GM13976 (cell line): ENCODE measurements around the gene EPHA8.

Experiments
- DNase-seq: peaks from one replicate; pipeline ENCODE4 v3.0.0; 2012; ENCODE audit warnings: low spot score
- in situ Hi-C: fragments of 300-500 bp; cut with MboI; formaldehyde crosslinking; loops from one replicate; pipeline ENCODE4 v1.12.0; 2022; ENCODE audit warnings: low sequenced_read_pairs, mixed read lengths, inconsistent platforms; ENCODE audit not compliant: unreplicated experiment
- TF ChIP-seq, protein P1 (sequence below): IDR thresholded peaks from 2 replicates; pipeline ENCODE4 v1.5.1; 2012; ENCODE audit warnings: borderline replicate concordance, mild to moderate bottlenecking; ENCODE audit not compliant: insufficient read depth; ENCODE audit errors: extremely low read depth, missing control alignments, control extremely low read depth

Gene EPHA8

DNA sequence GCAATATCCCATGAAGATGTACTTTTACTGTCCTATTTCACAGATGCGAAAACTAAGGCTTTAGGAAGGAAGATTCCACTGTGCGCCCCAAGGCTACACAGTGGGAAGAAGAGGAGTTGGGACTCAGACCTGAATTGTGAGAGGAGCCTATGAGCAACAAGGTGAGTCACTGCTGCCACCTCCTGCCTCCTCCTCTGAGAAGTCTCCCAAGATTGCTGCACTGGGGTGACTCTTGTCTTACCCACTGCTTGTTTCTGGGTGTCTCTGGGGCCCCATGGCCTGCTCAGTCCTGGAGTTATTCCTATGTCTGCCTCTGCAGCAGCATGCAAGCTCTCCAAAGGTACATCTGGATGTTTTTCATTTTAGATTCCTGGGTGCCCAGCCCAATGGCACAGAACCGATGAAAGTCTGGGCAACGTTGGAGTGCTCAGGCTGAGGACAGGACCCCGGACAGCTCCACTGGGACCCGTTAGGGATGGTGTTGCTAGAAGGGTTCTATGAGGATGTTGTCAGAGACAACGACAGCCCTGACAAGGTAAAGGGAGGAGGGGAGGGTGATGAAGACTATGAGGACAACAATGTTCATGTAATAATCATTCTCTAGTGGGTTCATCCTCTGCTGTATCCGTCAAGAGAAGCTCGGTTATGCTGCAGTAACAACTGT is 62.1 kb downstream of the EPHA8 start:
- in situ Hi-C loops = loop anchor here (25.0 kb wide), 1 partner anchor 488 kb away; the partner anchor contains the start of gene WNT4
- TF ChIP-seq, protein P1, sequence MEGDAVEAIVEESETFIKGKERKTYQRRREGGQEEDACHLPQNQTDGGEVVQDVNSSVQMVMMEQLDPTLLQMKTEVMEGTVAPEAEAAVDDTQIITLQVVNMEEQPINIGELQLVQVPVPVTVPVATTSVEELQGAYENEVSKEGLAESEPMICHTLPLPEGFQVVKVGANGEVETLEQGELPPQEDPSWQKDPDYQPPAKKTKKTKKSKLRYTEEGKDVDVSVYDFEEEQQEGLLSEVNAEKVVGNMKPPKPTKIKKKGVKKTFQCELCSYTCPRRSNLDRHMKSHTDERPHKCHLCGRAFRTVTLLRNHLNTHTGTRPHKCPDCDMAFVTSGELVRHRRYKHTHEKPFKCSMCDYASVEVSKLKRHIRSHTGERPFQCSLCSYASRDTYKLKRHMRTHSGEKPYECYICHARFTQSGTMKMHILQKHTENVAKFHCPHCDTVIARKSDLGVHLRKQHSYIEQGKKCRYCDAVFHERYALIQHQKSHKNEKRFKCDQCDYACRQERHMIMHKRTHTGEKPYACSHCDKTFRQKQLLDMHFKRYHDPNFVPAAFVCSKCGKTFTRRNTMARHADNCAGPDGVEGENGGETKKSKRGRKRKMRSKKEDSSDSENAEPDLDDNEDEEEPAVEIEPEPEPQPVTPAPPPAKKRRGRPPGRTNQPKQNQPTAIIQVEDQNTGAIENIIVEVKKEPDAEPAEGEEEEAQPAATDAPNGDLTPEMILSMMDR = no peak
- DNase-seq = no peak

DNA sequence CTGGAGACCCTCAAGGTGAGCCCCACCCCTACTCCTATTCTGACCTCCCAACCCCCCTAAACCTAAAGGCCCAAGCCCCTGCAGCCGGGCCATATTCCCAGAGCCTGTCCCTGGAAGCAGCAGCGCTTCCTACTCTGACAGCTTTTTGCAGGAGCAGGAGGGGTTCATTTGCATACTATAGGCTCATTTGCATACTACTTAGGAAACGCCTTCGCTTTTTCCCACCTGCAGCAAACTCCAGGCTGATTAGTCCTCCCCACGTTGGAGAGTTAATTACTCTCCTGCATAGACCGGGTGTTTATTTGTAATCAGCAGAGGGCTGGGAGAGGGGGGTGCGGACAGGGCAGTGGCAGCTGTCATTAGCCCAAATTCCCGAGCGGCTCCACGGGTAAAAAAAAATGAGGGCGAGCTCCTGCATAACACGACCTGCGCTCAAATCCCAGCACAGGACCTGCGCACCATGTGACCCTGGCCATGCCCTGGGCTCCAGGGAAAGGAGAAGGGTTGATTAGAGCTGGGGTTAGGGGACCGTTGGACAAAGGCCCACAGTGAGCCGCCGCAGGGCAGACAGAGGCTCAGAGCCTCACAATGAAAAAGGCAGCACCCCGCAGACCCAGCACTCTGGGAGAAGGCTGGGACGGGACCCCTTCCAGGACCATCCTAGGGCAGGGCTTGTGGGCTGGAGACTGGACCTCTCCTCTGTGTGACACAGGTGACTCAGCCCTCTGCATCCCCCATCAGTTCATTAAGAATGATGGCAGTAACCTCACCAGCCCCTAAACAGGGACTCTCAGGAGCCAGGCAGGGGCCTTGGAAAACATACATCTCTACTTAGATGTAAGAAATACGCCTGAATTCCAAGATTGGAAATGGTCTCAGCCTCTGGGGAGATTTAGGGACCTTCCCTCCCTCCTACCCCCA is 63.2 kb downstream of the EPHA8 start:
- DNase-seq = no peak
- TF ChIP-seq, protein P1 = no peak
- in situ Hi-C loops = loop anchor here (25.0 kb wide), 1 partner anchor 489 kb away; the partner anchor contains the start of gene WNT4

DNA sequence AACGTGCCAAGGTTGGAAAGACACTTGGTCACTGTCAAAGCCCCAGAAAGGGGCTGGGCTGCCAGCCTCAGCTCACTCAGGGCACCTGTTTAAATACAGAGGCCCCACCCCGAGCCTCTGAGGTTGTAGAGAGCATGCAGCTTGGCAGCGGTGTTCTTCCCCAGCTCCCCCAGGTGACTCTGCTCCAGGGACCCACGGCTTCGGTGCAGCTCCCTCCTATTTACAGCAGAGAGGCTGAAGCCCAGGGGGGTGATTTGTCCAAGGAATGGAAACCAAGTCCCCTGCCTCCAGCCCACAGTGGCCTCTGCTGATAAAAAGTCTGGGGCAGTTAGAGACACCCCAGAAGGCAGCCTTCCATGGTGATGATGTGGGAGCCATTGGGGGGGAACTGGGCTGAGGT is 64.0 kb downstream of the EPHA8 start:
- in situ Hi-C loops = loop anchor here (25.0 kb wide), 1 partner anchor 490 kb away; the partner anchor contains the start of gene WNT4
- DNase-seq = no peak
- TF ChIP-seq, protein P1 = no peak

DNA sequence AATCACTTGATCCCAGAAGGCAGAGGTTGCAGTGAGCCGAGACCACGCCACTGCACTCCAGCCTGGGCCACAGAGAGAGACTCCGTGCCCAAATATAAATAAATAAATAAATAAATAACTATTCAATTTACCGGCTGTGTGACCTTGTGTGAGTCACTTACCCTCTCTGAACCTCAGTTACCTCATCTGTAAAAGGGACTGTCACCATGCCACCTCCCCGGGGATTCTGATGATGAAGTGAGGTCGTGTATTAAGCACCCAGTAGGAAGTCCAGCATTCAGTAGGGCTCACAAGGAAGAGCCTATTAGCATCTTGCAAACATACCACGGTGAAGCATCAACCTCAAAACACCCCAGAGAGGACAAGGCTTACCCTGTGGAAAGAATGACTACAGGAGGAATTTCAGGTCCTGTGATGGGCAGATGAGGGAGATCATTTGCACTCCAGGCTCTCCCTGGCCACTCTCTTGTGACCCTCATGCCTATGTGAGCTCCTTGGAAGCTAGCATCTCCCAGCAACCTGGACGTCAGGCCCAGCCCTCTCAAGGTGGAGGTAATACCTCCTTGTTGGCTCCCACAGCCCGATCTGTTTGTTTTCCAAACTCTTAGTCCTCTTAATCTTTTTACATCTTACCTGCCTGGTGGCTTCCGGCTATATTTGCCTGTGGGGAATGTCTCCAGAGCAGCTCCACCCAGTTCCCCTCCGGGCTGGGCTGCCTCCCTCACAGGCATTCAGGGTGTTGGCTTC is 65.6 kb downstream of the EPHA8 start:
- TF ChIP-seq, protein P1 = no peak
- in situ Hi-C loops = loop anchor here (25.0 kb wide), 1 partner anchor 492 kb away; the partner anchor contains the start of gene WNT4

DNA sequence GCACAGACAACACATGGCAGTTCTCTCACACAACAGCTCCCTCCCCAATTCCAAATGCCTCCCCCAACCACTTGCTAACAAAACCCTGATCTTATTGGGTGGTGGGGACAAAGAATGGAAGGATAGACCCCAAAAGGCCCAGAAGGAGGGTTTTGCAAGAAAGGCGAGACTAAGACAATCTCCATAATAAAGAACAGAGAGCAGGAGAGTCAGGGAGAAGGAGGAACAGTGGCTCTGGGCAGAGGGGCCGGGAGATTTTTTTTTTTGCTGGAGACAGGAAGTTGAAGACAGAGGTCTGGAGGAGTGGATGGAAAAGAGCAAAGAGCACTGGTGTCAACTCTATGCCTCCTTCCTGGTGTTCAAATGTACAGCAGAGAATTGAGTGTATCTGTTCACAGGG is 66.6 kb downstream of the EPHA8 start:
- in situ Hi-C loops = loop anchor here (25.0 kb wide), 1 partner anchor 493 kb away; the partner anchor contains the start of gene WNT4
- TF ChIP-seq, protein P1 = no peak
- DNase-seq = no peak

More for the DNA sequence above, 65.6 kb downstream of the EPHA8 start:
- no peak for DNase-seq

DNA sequence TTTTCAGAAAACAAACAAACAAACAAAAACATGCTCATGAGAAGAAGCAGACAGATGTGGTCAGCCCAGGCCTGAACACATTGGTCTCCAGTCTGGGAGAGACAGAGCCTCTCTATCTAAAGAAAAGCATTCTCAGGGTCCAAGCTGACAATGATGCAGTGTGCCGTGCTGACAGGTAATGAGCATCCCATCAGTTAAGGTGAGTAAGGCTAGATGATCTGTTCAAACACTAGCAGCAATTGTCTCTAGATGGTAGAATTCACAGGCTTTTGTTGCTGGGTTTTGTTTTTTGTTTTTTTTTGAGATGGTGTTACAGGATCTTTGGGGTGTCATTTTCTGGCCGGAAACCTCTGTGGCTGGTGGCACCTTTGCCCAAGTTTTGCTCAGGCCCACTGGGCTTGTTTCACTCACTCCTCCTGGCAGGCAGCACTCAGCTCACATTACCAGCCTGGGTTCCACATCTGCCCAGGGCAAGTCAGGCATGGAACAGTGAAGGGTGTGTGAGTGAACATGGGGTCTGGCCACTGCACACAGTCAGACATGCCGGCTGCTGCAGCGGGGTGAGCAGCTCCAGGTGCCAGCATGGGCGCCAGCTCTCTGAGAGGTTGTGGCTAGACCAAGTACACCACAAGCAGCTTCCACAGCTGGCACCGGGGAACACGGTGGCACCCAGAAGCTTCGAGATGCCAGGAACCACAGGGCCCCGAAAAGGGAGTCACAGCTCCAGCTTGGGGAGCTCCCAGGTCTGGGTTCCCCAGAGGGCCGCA is 70.6 kb downstream of the EPHA8 start:
- in situ Hi-C loops = loop anchor here (25.0 kb wide), 1 partner anchor 497 kb away; the partner anchor contains the start of gene WNT4
- DNase-seq = no peak
- TF ChIP-seq, protein P1 = no peak
